HG03575 (cell line): ENCODE measurements around the gene UBE2Q1.

Experiments
- ATAC-seq: cut with Tn5 transposase; IDR thresholded peaks from one replicate; pipeline ENCODE4 v1.9.1; 2021; ENCODE audit not compliant: unreplicated experiment, insufficient number of reproducible peaks, low FRiP score; ENCODE audit errors: extremely low read depth

Gene UBE2Q1

GRCh38 chr1:154579374-154579773 lies 20.9 kb upstream of the UBE2Q1 start:
- ATAC-seq: no peak

GRCh38 chr1:154578058-154578418 lies 19.6 kb upstream of the UBE2Q1 start:
- ATAC-seq: no peak

GRCh38 chr1:154577346-154578057 lies 19.0 kb upstream of the UBE2Q1 start:
- ATAC-seq: no peak

GRCh38 chr1:154575951-154576566 lies 17.6 kb upstream of the UBE2Q1 start:
- no peak for ATAC-seq

GRCh38 chr1:154575147-154575927 lies 16.9 kb upstream of the UBE2Q1 start:
- ATAC-seq: no peak

- ATAC-seq: no peak
Measured at GRCh38 chr1:154574716-154575115, 16.3 kb upstream of the UBE2Q1 start.

- ATAC-seq: no peak
Measured at GRCh38 chr1:154573168-154573510, 14.7 kb upstream of the UBE2Q1 start.

- no peak for ATAC-seq
Measured at GRCh38 chr1:154572468-154573167, 14.2 kb upstream of the UBE2Q1 start.

GRCh38 chr1:154571964-154572288 lies 13.5 kb upstream of the UBE2Q1 start:
- no peak for ATAC-seq

- no peak for ATAC-seq
Measured at GRCh38 chr1:154571244-154571963, 12.9 kb upstream of the UBE2Q1 start.

- no peak for ATAC-seq
Measured at GRCh38 chr1:154568157-154568815, 9.8 kb upstream of the UBE2Q1 start.

GRCh38 chr1:154567386-154568156 lies 9.1 kb upstream of the UBE2Q1 start, which contains the start of gene CHRNB2:
Gene CHRNB2 (plus strand): TSS chr1:154567778. CDS start chr1:154568045, 267 bp downstream.
- no peak for ATAC-seq

- ATAC-seq: no peak
Measured at GRCh38 chr1:154565876-154566275, 7.4 kb upstream of the UBE2Q1 start.

- ATAC-seq: no peak
Measured at GRCh38 chr1:154559466-154560044, 1.1 kb upstream of the UBE2Q1 start.

GRCh38 chr1:154558720-154559465 lies 431 bp upstream of the UBE2Q1 start:
- peak; percentile 45 for ATAC-seq

- no peak for ATAC-seq
Measured at GRCh38 chr1:154557248-154557938, 1.1 kb downstream of the UBE2Q1 start.
